HG02970 (cell line): Measurements from ENCODE around the gene JPH4.
"Not testable (repeated sequence)": the region's sequence is repeated elsewhere in the genome, so short reads cannot be mapped to it uniquely, and the experiment has no call there.

Experiments
- ATAC-seq: cut with Tn5 transposase; IDR thresholded peaks from one replicate; pipeline ENCODE4 v1.9.1; 2021; ENCODE audit warnings: mild to moderate bottlenecking, moderate library complexity, moderate number of reproducible peaks; ENCODE audit not compliant: unreplicated experiment, low FRiP score

JPH4 gene

GRCh38 chr14:23609411-23610089 lies 31.0 kb upstream of the JPH4 start:
- not testable (repeated sequence) for ATAC-seq

- ATAC-seq: no peak
These were observed 30.4 kb upstream of the JPH4 start for GRCh38 chr14:23609001-23609400.

- no peak for ATAC-seq
These were observed 29.9 kb upstream of the JPH4 start for GRCh38 chr14:23608454-23608853.

DNA sequence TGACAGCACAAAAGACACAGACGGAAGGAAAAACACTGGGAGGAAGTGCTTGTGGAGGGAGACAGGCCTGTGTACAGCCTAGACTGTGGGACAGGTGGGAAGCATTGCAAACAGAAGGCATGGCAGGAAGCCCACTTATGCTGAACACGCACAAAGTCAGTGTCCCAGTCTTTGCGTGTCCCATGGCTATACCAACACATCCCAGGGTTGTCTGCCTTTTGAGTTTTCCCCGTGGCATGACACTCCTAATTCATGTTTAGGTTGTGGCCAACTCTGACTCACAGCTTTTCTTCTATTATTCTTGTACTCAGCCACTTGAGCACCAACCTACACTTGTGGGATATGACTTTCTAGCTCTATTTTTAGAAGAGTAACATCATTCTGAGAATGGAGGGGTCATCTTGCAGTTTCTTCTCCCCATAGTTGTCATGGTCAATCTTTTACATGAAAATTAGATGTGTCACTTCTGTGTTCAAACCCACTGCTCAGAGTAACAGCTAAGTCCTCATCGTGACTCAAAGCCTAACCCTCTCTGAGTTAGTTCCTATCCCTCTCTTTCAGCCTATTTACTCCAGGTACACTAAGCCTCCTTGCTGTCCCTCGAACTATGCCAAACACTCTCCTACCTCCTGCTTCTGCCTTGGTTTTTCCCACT lies 27.5 kb upstream of the JPH4 start:
- peak; percentile 86 for ATAC-seq

DNA sequence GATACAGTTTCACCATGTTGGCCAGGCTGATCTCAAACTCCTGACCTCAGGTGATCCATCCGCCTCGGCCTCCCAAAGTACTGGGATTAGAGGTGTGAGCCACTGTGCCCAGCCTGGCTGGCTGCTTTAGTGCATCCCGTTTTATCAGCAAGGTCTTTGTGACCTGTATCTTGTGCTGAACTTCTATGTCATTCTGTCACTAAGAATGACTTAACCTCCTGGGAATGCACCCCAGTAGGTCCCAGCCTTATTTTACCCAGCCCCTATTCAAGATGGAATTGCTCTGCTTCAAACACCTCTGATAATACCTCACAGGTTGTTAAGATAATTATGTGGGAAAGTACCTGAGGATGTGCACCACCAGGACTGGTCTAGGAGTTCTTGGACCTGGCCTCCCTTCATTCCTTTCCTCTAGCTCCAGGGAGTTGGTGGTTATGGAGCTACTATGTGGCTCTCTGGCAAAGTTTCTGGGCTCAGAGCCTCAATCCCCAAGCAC lies 26.1 kb upstream of the JPH4 start:
- no peak for ATAC-seq

DNA sequence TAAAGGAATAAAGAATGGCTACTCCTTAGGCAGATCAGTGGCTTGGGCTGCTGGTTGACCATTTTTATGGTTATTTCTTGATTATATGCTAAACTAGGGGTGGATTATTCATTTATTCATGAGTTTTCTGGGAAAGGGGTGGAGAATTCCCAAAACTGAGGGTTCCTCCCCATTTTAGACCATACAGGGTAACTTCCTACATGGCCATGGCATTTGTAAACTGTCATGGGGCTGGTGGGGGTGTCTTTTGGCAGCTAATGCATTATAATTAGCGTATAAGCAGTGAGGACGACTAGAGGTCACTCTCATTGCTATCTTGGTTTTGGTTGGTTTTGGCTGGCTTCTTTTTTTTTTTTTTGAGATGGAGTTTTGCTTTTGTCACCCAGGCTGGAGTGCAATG lies 25.6 kb upstream of the JPH4 start:
- ATAC-seq: no peak

GRCh38 chr14:23603103-23603502 lies 24.5 kb upstream of the JPH4 start:
- no peak for ATAC-seq

GRCh38 chr14:23602181-23603095 lies 23.8 kb upstream of the JPH4 start:
- ATAC-seq: no peak

DNA sequence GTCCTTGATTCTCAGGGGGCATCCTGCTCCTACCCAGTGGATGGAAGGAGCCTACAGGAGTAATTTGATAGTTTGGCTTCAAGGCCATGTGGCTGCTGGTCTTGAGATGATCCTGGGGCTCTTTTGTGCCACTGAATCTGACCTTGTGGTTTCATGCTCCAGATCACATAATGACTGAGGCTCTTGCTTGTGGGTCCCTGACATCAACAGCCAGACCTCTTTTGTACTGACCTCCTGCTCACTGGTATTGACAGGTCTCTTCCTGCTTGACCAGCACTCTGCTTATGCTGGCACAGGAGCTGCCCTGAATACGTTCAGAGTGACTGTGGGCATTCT lies 23.2 kb upstream of the JPH4 start:
- no peak for ATAC-seq

GRCh38 chr14:23601424-23601823 lies 22.8 kb upstream of the JPH4 start:
- no peak for ATAC-seq

GRCh38 chr14:23600806-23601205 lies 22.2 kb upstream of the JPH4 start:
- no peak for ATAC-seq

GRCh38 chr14:23600322-23600707 lies 21.7 kb upstream of the JPH4 start:
- ATAC-seq: no peak

DNA sequence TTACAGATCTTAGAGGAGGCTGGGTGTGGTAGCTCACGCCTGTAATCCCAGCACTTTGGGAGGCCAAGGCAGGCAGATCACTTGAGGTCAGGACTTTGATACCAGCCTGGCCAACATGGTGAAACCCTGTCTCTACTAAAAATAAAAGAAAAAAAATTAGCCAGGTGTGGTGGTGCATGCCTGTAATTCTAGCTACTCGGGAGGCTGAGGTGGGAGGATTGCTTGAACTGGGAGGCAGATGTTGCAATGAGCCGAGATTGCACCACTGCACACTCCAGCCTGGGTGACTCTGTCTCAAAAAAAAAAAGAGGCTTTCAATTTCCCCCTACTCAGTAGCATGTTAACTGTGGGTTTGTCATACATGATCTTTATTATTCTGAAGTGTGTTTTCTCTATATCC lies 15.6 kb upstream of the JPH4 start:
- not testable (repeated sequence) for ATAC-seq

GRCh38 chr14:23590198-23590597 lies 11.6 kb upstream of the JPH4 start:
- no peak for ATAC-seq

DNA sequence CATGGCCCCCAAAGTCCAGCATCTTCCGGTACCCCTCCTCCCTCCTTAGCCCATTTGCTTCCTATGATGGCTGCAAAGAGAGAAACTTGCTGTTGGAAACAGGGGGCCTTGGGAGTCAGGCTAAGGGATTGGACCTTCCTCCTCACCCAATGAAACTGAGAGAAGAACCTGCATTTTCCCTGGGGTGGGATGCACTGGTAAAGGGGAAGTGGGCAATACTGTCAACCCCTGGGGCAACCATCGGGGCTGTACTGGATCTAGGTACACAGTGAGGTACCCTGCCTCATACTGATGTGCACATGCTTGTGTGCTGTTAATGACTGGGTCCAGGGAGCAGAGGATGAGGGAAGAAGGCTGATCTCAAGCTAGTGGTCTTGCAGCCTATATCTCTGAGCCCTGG lies 11.0 kb upstream of the JPH4 start:
- no peak for ATAC-seq

DNA sequence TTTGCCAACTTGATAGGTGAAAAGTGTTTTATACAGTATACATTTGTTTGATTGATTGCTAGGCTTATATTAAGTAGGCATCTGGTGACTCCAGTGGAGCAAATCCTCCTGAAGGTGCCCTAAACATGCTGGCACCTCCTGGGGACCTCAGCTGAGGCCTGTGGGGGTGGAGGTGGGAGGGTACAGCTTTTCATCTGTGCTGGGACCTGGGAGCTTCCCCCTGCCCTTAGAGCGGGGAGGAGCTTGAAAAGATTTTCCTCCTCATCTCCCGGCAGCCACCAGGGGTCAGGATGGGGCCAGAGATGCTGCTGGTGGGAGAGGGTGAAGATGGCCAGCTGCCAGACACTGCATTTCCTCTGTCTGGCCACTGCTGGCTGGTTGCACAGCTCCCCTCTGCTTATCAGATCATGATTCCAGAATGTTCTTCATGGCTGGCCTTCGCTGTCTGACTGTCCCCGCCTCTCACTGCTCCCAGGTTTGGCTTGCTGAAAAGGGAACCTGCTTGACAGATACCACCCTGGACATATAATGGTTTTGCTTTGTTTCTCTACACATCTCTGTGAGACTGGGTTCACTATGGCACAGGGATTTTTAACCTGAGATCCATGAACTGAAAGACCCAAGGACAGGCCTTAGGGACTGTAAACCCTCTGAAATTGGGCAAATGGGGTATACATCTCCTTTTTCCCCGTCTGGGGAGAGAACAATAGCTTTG lies 10.5 kb upstream of the JPH4 start:
- ATAC-seq: peak; percentile 79

GRCh38 chr14:23584527-23585203 lies 6.1 kb upstream of the JPH4 start:
- not testable (repeated sequence) for ATAC-seq

- ATAC-seq: not testable (repeated sequence)
These were observed 5.4 kb upstream of the JPH4 start for GRCh38 chr14:23583761-23584526.
